Neural crest cell (in vitro differentiated cells): ENCODE measurements around the gene SH2D3C. TPM values are rescaled to one million over a fixed set of nuclear protein-coding genes. Genes with fewer than 3 reads are reported as not detected.

Experiments
- DNase-seq: peaks from one replicate; pipeline ENCODE4 v3.0.0; 2021; ENCODE audit warnings: low read depth, mixed read lengths, low spot score
- H3K27ac Mint-ChIP-seq: one replicate; pipeline ENCODE4 v1.8.0; 2021; ENCODE audit warnings: mild to moderate bottlenecking, mixed read lengths; ENCODE audit not compliant: unreplicated experiment
- H3K27me3 Mint-ChIP-seq: 2 replicates; pipeline ENCODE4 v1.8.0; 2021; ENCODE audit warnings: low read depth, mild to moderate bottlenecking, mixed read lengths
- H3K36me3 Mint-ChIP-seq: 2 replicates; pipeline ENCODE4 v1.8.0; 2021; ENCODE audit warnings: low read depth, mild to moderate bottlenecking, mixed read lengths
- H3K4me1 Mint-ChIP-seq: 2 replicates; pipeline ENCODE4 v1.8.0; 2021; ENCODE audit warnings: mixed read lengths
- H3K4me3 Mint-ChIP-seq: one replicate; pipeline ENCODE4 v1.8.0; 2021; ENCODE audit warnings: mild to moderate bottlenecking, mixed read lengths
- H3K9me3 Mint-ChIP-seq: 2 replicates; pipeline ENCODE4 v1.8.0; 2021; ENCODE audit warnings: mixed read lengths
- CTCF ChIP-seq: fragments of 200-600 bp; sonication (generic); conservative IDR thresholded peaks from 2 replicates; pipeline ENCODE4 v1.5.0; 2021; ENCODE audit warnings: antibody characterized with exemption, mild to moderate bottlenecking
- total RNA-seq: library from RNA; stranded (reverse); gene quantifications from 2 replicates; pipeline ENCODE4 v1.2.1, GENCODE V29; 2021

Gene SH2D3C
- total RNA-seq, 1 donor from 2014 or later: 7.2 TPM

- peak within 1 kb of the TSS; percentile 72 for H3K4me3 Mint-ChIP-seq
- H3K9me3 Mint-ChIP-seq: peaks cover 2% of the 10 kb centered on the region
- H3K4me1 Mint-ChIP-seq: peaks cover 9% of the 10 kb centered on the region
- no peaks in the 10 kb centered on the region for H3K36me3 Mint-ChIP-seq
- peak within 1 kb of the TSS; percentile 90 for H3K27ac Mint-ChIP-seq
- no peak for TF ChIP-seq CTCF
- H3K27me3 Mint-ChIP-seq: no peaks in the 10 kb centered on the region
- DNase-seq: no peak
These were observed 71.6 kb downstream of the SH2D3C start, which contains the start of gene CFAP157 for GRCh38 chr9:127706836-127707241. CFAP157 (plus strand) TSS chr9:127706988; CDS start chr9:127707032, 44 bp downstream.

GRCh38 chr9:127705577-127706379 lies 72.7 kb downstream of the SH2D3C start:
- Mint-ChIP-seq H3K27ac (peak overlapping the region; percentile 19), H3K4me3 (no peak overlapping the region), H3K9me3 (peaks cover 2% of the 10 kb centered on the region), H3K27me3 (no peaks in the 10 kb centered on the region), H3K4me1 (peaks cover 4% of the 10 kb centered on the region), H3K36me3 (no peaks in the 10 kb centered on the region)
- TF ChIP-seq CTCF: no peak
- DNase-seq: no peak

- no peaks in the 10 kb centered on the region for H3K9me3 Mint-ChIP-seq
- no peaks in the 10 kb centered on the region for H3K36me3 Mint-ChIP-seq
- H3K4me1 Mint-ChIP-seq: peaks cover 15% of the 10 kb centered on the region
- H3K27me3 Mint-ChIP-seq: no peaks in the 10 kb centered on the region
- TF ChIP-seq CTCF: no peak
- H3K4me3 Mint-ChIP-seq: no peak overlapping the region
- no peak overlapping the region for H3K27ac Mint-ChIP-seq
- DNase-seq: no peak
These were observed 75.0 kb downstream of the SH2D3C start for GRCh38 chr9:127703289-127703946.

- no peak for TF ChIP-seq CTCF
These were observed 77.7 kb downstream of the SH2D3C start for GRCh38 chr9:127700594-127701255.

GRCh38 chr9:127700140-127700539 lies 78.3 kb downstream of the SH2D3C start:
- Mint-ChIP-seq H3K27ac (no peak overlapping the region), H3K4me1 (peaks cover 16% of the 10 kb centered on the region), H3K36me3 (no peaks in the 10 kb centered on the region), H3K4me3 (peak overlapping the region; percentile 42), H3K9me3 (no peaks in the 10 kb centered on the region), H3K27me3 (no peaks in the 10 kb centered on the region)
- no peak for DNase-seq
- TF ChIP-seq CTCF: no peak

More at GRCh38 chr9:127700594-127701255, 77.7 kb downstream of the SH2D3C start:
- Mint-ChIP-seq H3K36me3 (no peaks in the 10 kb centered on the region), H3K9me3 (no peaks in the 10 kb centered on the region), H3K4me1 (peaks cover 16% of the 10 kb centered on the region), H3K4me3 (peak overlapping the region; percentile 42), H3K27ac (no peak overlapping the region), H3K27me3 (no peaks in the 10 kb centered on the region)
- no peak for DNase-seq
